Measurements from ENCODE around the gene WNT3A. TPM values are rescaled to one million over a fixed set of nuclear protein-coding genes. Genes with fewer than 3 reads are reported as not detected.
A peak's percentile ranks its signal among the peaks of the same experiment; 100 is the strongest.

The WNT3A gene
- total and polyA plus RNA-seq, 9 donors: not detected

DNA sequence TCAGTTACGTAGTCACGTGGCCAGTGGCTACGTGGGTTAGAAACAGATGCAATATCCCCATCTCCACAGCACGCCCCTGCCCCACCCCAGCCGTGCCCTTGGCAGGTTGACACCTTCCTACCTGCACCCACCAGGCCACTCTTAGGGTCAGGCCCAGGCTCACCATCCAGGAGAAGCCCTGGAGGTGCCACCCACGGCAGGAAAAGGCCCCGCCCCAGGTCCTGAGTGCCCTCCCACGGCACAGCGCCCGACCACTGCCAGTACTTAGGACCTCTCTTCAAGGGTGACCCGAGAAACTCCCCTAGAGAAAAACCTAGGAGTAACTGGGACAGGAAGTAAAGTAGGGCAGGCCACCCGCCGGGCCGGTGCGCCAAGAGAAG, 94.8 kb downstream of the WNT3A start:
- Histone ChIP-seq H3K36me3 (no peaks in the 10 kb centered on the region), H3K4me1 (ENCODE audit: insufficient read depth) (peaks cover 2% of the 10 kb centered on the region), H3K4me3 (peak overlapping the region; percentile 89), H3K27ac (peak overlapping the region; percentile 60 to 86), H3K9me3 (no peaks in the 10 kb centered on the region), H3K27me3 (no peaks in the 10 kb centered on the region)
- TF ChIP-seq EP300 (IDR thresholded peaks at IDR 0.05) (no peak), POLR2A (IDR thresholded peaks at IDR 0.05) (no peak)
- WGBS, 3 donors: 41 to 52% (median 44%) methylated on average over 15 of the region's 15 CpGs
- intact Hi-C loops (cut with DNase I): loop anchor here in 1 of 4 donors (5.0 kb wide), 1 partner anchor 1741 kb away; no protein-coding TSS in a partner anchor
- DNase-seq: peak in 2 of 5 donors; percentile 44 to 46

DNA sequence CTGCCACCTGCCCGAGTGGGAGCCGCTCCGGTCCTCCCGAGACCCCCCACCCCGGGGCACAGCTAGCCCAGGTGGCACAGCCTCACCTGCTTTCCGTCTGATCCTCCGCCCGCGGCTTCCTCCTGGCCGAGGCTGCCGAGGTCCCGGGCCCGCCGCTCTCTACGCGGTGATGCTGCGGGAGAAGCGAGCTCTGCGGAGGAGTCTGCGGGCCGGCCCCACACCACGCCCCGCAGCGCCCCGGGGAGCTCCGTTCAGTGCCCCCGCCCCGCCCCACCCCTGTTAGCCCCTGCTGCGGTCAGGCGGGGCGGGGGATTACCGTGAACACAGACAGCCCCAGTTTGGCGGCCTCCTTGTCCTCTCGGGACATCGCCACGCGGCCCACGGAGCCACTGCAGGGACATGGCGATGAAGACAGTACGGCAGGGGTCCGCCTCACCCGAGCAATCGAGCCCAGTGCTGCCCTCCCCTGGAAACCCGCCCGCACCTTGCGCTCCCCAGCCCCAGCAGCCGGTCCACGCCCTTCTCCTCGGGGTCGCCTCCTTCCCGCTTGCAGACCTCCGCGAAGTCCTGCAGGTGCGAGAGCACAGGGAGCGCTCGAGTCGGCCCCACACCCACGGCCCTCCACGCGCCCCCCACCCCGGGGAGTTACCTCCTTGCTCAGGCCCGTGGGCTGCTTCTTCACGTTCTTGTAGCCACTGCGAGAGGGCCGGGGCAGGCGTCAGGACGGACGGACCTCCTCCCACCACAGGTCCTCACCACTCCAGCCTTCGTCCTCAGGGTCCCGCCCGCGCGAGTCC, 95.4 kb downstream of the WNT3A start:
- Histone ChIP-seq H3K9me3 (no peaks in the 10 kb centered on the region), H3K4me1 (ENCODE audit: insufficient read depth) (peaks cover 2% of the 10 kb centered on the region), H3K27me3 (no peaks in the 10 kb centered on the region), H3K36me3 (no peaks in the 10 kb centered on the region), H3K27ac (peak overlapping the region; percentile 80 to 86), H3K4me3 (peak overlapping the region; percentile 89)
- 6 to 12% (median 6%) methylated on average over 60 to 73 of the region's 73 CpGs for WGBS, 3 donors
- peak in 3 of 5 donors; percentile 63 to 66 (median 63) for DNase-seq
- intact Hi-C loops (cut with DNase I): loop anchor here in 1 of 4 donors (5.0 kb wide), 1 partner anchor 1740 kb away; no protein-coding TSS in a partner anchor
- no peak for TF ChIP-seq POLR2A (IDR thresholded peaks at IDR 0.05)
- no peak for TF ChIP-seq CTCF (IDR thresholded peaks at IDR 0.05)
- no peak for TF ChIP-seq EP300 (IDR thresholded peaks at IDR 0.05)

GRCh38 chr1:228102791-228103620, 96.2 kb downstream of the WNT3A start, which contains the start of gene C1orf35:
C1orf35 (minus strand) TSS chr1:228103325; CDS start chr1:228103227, 98 bp downstream.
- no peaks in the 10 kb centered on the region for H3K27me3 ChIP-seq
- H3K4me3 ChIP-seq: peak within 1 kb of the TSS; percentile 89
- peak within 1 kb of the TSS; percentile 80 to 86 for H3K27ac ChIP-seq
- H3K4me1 ChIP-seq (ENCODE audit: insufficient read depth): peaks cover 2% of the 10 kb centered on the region
- 0 to 1% (median 1%) methylated on average over 70 to 104 of the region's 104 CpGs for WGBS, 3 donors
- intact Hi-C loops (cut with DNase I): loop anchor here in 1 of 4 donors (1.0 to 5.0 kb wide), 2 partner anchors 21 to 1739 kb away; partner anchors contain the start of gene ARF1
- TF ChIP-seq POLR2A (IDR thresholded peaks at IDR 0.05) (peak; percentile 66), EP300 (IDR thresholded peaks at IDR 0.05) (no peak), CTCF (IDR thresholded peaks at IDR 0.05) (peak in 1 of 3 donors; percentile 26)
- H3K9me3 ChIP-seq: no peaks in the 10 kb centered on the region
- H3K36me3 ChIP-seq: no peaks in the 10 kb centered on the region
- DNase-seq: peak; percentile 92 to 98 (median 94)

- intact Hi-C loops (cut with DNase I): loop anchor here in 1 of 4 donors (5.0 kb wide), 1 partner anchor 1738 kb away; no protein-coding TSS in a partner anchor
- WGBS, 3 donors: 47 to 61% (median 56%) methylated on average over 7 of the region's 7 CpGs
Observed at GRCh38 chr1:228104526-228105269, 97.9 kb downstream of the WNT3A start.

More at GRCh38 chr1:228104526-228105269, 97.9 kb downstream of the WNT3A start:
- Histone ChIP-seq H3K27ac (no peak overlapping the region), H3K9me3 (no peaks in the 10 kb centered on the region), H3K4me3 (no peak overlapping the region), H3K36me3 (no peaks in the 10 kb centered on the region), H3K27me3 (no peaks in the 10 kb centered on the region), H3K4me1 (ENCODE audit: insufficient read depth) (peaks cover 2% of the 10 kb centered on the region)
- TF ChIP-seq POLR2A (IDR thresholded peaks at IDR 0.05) (no peak), CTCF (IDR thresholded peaks at IDR 0.05) (no peak), EP300 (IDR thresholded peaks at IDR 0.05) (no peak)
- DNase-seq: peak in 2 of 5 donors; percentile 39 to 43
